Bone marrow (tissue), 2 donors: ENCODE results near the gene APLNR.
"Not testable (repeated sequence)": the region's sequence is repeated elsewhere in the genome, so short reads cannot be mapped to it uniquely, and the experiment has no call there.

ENCODE experiments used
- DNase-seq, 2 donors: peaks; one replicate each; lab custom pipeline; 2025; lab: John Stamatoyannopoulos, UW

APLNR gene

DNA sequence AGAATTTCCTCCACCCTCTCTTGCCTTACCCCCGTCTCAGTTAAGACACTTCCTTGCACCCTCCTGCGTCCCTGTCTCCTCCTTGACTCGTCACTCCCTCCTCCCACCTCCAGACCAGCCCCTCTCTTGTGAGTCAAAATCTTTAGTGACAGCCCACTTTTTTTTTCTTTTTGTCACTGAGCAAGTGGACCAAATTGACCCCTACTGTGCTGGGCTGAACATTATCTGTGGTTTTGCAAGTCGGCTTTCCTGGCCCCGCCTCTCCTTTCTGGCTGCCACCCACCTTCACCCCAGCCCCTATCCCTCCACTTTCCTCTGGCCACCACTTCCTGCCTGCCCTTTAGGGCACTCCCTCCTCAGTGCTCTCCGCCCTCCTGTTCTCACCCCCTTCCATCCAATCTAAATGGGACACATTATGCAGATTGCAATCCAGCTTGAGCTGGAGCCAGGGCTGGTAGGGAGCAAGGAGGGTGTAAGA, at the start of gene APLNR:
Gene APLNR (minus strand): TSS at position 47 of the 478 bp plus-strand sequence. CDS start 246 bp downstream, outside the sequence.
- no peak for DNase-seq

DNA sequence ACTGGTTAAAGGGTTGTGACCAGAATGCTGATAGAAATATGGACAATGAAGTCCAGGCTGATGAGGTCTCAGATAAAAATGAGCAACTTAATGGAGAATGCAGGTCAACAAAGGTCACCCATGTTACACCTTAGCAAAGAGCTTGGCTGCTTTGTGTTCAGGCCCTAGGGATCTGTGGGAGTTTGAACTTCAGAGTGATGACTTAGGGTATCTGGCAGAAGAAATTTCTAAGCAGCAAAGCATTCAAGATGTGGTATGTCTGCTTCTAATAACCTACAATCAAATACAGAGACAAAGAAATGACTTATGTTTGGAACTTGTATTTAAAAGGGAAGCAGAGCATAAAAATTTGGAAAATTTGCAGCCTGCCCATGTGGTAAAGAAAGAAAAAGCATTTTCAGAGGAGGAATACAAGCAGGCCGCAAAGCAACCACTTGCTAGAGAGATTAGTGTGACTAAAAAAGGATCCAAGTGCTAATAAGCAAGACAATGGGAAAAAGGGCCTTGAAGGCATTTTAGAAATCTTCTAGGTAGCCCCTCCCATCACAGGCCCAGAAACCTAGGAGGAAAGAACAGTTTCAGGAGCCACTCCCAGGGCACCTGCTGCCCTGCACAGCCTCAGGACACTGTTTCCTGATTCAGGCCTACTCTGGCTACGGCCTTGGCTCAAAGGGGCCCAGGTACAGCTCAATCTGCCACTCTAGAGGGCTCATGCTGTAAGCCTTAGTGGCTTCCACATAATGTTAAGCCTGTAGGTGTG, 46.4 kb upstream of the APLNR start:
- DNase-seq = no peak

DNA sequence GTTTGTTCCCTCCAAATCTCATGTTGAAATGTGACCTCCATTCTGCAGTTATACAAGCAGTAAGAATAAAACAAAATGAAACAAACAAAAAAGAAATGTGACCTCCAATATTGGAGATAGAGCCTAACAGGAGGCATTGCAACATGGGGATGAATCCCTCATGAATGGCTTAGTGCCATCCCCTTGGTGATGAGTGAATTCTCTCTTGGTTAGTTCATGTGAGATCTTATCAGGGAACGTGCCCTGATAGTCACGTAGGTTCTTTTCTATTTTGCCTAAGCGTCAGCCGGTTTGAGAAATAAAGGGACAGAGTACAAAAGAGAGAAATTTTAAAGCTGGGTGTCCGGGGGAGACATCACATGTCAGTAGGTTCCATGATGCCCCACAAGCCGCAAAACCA, 44.5 kb upstream of the APLNR start:
- not testable (repeated sequence) for DNase-seq

DNA sequence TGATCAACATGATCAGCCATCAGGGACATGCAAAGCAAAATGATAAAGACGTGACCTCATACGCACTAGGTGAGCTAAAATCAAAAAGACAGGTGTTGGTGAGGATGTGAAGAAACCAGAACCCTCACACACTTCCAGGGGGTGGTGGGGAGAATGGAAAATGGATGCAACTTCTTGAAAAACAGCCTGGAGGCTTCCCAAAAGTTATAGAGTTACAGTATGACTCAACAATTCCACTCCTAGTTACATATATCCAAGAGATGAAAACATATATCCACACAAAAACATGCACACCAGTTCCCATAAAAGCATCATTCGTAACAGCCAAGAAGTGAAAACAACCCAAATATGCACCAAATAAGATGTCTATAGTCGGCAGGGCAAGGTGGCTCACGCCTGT, 42.1 kb upstream of the APLNR start:
- DNase-seq = no peak

DNA sequence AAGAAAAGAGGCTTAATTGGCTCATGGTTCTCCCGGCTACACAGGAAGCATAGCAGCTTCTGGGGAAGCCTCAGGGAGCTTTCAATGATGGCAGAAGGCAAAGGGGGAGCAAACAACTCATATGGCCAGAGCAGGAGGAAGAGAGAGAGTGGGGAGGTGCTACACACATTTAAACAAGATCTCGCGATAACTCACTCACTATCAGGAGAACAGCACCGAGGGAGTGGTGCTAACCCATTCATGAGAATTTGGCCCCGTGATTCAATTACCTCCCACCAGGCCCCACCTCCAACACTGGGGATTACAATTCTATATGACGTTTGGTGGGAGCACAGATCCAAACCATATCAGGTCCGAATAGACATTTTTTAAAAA, 41.7 kb upstream of the APLNR start:
- no peak for DNase-seq

DNA sequence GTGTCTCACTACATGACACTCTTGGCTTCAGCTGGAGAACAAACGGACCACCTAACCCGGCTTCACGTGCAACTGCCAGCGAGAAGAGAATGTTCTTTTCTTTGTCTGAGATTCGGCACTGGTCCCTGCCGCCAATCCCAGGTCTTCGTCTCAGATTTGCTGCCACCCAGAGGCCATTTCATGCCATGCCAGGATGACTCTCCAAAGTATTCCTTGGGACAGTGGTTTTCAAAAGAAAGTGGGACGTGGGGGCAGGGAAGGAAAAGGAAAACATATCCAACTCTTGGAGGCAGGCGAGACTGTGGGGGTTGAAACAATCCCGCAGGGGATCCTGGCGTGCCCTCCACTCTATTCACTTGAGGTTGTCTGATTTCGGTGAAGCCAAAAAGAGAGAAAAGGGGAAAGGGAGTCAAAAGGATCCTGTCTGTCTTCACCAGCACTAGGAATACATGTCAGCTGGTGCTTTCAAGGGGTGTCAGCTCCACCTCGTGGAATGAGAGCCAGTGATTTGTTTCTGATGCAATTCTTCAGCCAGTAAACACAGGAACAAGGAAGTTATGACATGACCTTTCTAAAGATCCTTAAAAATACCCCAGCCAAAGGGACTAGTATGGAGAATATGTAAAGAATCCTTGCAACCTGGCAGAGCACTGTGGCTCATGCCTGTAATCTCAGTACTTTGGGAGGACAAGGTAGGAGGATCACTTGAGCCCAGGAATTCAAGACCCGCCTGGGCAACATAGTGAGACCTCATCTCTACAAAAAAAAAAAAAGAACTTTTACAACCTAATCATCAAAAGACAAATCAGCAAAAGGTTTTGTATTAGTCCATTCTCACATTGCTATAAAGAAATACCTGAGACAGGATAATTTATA, 41.0 kb upstream of the APLNR start:
- DNase-seq = no peak

DNA sequence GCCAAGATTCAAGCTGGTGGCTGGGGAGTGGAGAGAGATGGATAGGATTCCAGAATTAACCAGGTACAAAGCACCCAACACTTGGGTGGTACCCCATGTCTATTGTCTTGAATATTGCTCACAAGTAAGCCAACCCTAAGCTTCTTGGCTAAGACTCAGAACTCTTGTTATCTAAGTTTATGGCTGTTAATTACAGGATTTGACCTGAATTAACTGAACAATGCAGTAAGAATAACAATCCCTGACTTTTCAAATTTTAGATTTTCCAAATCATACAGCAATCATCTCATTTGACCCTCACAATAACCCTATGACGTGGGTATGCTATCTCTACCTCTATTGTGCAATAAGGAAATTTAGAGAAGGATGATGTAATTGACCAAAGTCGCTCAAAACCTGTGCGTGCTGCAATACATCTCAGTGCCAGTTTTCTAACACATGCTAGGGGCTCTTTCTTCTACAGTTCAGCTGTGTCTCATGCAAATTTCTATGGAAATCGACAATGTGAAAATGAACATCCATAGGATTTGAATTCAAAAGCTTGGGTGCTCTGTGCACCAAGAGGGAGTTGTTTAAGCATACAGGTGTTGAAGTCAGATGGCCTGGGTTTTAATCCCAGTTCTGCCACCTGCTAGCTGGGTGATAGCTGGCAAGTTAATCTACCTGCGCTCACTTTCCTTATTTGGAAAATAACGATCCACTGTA, 40.1 kb upstream of the APLNR start:
- DNase-seq = no peak

DNA sequence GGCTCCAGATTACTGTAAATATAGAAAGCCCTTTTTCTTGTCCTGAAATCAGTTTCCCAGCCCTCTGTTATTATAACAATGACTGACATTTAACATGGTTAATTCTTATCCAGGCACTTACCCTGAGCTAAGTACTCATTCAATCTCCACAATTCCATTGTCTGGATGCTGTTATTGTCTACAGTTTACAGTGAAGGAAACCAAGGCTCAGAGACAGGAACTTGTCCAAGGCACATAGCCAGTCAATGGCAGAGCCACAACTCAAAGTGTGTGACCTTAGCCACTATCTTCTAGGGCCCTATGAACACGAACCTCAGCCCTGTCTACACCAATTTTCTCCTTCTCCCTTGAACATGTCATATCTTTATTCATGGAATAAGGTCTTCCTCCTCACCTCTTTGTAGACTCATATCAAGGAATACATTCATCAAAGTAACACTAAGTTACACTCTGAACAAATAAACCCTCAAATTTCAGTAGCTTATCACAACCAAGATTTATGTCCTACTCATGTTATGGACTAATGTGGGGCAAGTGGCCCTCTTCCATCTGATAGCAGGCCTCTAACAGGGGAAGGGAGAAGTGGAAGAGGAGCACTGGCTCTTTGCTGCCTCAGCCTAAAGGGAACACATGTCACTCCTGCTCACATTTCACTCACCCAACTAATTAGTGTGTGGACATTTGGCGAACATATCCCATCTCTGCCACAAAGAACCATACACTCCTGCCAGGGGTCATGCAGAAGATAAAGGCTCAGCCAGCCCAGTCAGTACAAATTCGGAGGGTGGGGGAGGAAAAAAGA, 39.3 kb upstream of the APLNR start:
- no peak for DNase-seq

DNA sequence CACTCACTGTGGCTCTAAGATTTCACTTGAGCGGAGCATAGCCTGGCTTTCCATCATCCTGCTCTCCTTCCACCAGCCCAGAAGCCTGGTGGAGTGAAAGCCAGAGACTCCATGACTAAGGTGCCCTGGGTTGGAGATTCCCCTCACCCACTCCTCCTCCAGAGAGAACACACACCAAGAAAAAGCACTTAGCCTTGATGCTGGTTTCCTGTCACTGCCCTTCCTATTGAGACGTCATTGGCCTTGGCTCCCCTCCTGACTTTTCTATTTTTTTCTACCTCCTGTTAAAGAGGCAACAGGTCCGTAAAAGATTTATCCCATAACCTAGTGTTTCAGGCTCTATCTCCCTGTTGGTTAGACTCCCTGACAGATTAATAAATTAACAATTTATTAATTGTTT, 38.5 kb upstream of the APLNR start:
- no peak for DNase-seq

DNA sequence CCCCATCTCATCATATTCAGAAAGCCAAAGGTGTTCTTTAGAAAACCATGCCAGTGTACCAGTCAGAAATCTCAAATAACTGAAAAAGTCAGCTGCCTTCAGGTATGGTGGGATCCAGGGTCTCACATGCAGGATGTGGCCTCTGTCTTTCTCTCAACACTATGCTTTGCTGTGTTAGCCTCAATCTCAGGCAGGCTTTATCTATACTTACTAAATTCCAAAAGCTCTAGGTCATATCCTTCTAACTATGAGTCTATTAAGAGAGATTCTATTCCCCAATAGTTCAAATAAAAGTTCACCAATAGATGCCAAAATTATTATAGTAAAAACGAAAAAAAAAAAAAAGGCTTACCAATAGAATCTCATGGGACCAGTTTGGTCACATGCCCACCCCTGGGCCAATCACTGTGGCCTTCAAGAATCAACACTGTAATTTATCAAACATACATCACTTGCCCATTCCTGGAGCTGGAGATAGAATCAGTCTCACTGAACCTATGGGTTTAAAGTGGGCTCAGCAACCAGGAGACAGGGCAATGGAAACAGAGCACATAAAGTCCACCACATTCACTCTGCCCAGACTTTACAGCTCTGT, 38.0 kb upstream of the APLNR start:
- no peak for DNase-seq

DNA sequence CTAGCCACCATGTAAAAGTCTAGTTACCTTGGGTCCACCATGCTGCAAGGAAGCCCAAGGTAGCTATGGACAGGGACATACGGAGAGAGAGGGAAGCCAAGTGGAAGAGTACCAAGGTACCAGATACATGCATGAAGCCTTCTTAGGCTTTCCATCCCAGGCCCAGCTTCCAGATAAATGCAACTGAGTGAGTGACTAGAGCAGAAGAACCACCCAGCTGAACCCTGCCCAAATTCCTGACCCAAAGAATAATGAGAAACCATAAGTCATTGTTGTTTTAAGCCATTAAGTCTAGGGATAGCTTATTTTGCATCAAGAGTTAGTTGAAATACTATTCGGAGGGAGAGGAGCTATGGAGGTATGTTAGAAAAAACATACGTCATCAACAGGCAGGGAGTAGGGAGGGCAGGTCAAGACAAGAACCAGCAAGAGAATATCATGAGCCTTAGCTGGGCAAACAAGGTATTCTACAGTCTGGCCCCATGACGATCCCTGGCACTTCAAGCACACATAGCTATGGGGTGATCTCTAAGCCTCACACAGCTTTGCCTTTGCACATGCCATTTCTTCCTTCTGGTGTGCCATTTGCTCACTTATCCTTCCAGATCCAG, 36.5 kb upstream of the APLNR start:
- no peak for DNase-seq

DNA sequence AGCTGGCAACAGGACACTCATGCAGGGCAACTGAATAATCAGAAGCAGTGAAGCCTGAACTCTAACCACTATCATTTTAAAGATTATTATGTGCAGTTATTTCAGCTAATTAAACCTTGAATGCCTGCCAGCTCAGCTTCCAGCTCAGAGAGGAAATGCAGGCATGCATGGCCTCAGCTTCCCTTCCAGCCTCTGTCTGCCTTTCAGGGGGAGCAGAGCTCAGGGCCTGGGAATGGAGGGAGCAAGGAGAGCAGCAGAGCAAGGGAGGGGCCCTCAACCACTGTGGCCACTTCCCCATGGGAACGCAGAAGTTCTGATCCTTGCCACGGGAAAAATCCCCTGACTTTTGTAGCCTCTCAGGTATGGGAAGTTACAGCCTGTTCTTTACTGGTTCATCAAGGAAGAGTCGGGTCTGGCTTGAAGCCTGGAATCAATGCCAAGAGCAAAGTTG, 32.5 kb upstream of the APLNR start:
- no peak for DNase-seq

DNA sequence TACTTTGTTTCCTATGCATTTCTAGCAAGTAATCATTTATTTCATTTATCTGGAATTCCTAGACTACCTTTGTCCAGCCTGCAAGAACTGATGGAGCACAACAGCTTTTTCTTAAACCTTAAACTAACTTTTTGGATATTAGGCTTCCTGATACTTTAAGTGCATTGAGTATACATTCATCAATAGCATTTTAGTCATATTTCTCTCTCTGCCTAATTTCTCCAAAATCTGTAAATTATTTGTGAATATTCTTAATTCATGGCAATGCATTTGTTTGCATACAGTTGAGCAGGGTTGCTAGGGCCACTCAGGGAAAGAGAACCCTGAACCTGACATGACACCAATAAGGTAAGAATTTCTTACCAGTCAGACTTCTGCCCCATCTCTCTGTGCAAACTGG, 29.1 kb upstream of the APLNR start:
- DNase-seq = no peak

DNA sequence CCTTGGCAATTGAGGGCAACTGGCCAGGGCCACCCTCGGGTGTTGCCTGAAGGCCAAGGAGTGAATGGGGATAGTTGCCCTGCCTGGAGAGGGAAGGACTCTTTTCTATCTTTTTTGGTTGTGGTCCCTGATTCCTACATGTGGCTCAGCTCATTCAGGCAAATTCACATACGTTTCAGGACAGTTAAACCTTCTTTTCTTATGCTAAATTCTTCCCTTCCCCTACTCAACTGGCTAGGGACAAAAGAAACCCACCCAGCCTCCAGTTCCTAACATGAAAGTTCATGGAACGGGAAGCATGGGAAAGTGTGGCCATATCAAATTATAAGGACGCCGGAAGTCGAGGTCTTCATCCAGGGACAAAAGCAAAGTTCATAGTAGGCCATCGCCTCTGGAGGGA, 26.3 kb upstream of the APLNR start:
- DNase-seq = no peak

DNA sequence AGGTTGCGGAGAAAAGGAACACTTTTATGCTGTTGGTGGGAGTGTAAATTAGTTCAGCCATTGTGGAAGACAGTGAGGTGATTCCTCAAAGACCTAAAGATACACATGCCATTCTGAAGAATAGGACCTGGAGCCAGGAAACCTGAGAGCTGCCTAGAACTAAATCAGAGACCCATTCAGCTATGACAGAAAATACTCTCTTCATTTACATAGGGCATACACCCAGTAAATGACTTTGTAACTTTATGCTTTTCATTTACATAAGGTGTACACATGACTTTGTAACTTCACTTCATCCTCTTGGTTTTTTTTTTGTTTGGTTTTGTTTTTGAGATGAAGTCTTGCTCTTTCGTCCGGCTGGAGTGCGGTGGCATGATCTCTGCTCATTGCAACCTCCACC, 25.1 kb upstream of the APLNR start:
- DNase-seq = no peak

DNA sequence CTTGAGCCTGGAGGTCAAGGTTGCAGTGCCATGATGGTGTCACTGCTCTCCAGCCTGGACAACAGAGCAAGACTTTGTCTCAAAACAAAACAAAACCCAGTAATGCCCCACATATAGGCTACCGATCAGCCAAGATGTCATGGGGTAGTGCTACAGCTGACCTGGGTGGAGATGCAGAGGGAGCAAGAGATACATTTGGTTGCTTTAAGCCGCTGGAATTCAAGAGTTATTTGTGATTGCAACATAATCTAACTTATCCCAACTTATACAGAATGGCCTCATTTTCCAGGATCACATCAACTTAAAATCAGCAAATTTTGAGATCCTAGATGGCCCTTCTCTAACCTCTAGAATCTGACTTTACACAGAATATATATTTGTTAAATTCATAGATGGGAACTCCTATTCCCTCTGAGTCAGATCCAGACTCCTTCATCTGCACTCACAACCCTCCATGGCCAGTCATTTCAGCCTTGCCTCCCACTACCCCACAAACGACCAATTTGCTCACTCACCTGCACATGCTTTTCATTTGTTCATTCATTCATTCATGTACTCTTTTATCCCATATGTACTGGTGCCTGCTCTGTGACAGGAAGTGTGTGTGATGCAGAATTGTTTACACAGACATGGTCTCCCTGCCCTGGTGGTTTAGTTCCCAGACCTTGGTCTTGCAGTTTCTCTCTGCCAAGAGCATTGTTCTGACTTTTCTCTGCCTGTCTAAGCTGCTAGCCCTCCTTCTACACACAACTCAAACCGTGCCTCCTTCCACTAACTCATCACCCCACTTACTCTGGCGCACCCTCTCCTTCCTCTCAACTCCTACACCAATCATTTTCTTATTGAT, 24.1 kb upstream of the APLNR start:
- DNase-seq = no peak

DNA sequence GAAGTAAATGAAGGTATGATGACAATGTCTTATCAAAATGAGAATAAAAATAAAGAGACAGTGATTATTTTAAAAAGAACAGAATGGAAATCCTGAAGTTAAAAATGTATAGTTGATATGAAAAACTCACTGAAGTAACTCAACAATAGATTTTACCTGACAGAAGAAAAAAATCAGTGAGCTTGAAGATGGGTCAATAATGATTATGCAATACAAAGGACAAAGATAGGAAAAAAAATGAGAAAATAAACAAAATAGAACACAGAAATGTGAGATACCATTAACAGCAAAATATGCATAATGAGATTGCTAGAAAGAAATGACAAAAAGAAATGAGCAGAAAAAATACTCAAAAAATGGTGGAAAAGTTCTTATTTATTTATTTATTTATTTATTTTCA, 19.1 kb upstream of the APLNR start:
- DNase-seq = no peak

DNA sequence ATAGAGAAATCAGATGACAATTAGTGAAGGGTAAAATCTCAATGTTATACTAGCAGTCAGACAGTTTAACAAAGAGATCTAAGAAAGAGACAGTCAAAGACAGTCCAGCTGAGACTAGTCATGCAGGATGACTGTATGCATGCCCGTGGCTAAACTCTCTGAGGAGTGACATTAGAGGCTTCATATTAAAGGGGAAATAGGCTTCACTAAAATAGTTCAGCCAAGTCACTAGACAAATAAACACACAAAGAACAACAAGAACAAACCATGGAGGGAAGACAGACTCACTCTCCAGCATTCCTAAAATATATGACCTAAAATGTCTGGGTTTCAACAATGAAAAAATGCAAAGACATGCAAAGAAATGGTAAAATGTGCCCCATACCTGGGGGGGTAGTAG, 18.6 kb upstream of the APLNR start:
- DNase-seq = no peak

DNA sequence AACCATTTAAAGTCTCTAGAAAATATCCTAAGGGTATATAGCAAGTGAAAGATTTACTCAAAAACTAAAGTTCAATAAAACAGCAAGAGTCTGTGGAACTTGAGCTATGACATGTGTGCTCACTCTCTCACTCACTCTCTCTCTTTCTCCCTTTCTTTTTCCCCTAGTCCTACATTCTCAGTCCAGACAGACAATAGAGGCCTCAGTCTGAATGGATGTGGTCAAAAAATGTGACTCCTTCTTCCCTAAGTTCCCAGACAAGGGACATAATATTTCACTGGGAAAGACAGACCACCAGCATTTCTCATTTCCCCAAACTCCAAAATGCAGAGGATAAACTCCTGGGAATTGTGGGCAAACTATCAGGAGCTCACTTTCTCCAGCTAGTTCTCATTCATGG, 17.6 kb upstream of the APLNR start:
- no peak for DNase-seq
